BJ (cell line): Measurements from ENCODE around the gene ZSCAN2. TPM values are rescaled to one million over a fixed set of nuclear protein-coding genes. Genes with fewer than 3 reads are reported as not detected.
"Not testable (repeated sequence)": the region's sequence is repeated elsewhere in the genome, so short reads cannot be mapped to it uniquely, and the experiment has no call there.

Source experiments
- CTCF ChIA-PET: fragments of 350-600 bp; formaldehyde crosslinking; extraction: SDS; loops from one replicate; lab custom pipeline; 2021; ENCODE audit warnings: antibody characterized with exemption, inconsistent platforms; lab: Yijun Ruan, JAX
- POLR2A ChIA-PET: fragments of 300-600 bp; sonication (Branson Sonifier 250); formaldehyde crosslinking; extraction: SDS; loops from one replicate; lab custom pipeline; 2021; ENCODE audit warnings: antibody characterized with exemption; lab: Charles Lee
- DNase-seq: peaks from one replicate; pipeline ENCODE4 v3.0.0-alpha.2; 2011; ENCODE audit warnings: low read depth
- H3K27me3 ChIP-seq: 2 replicates; pipeline ENCODE4 v1.6.0; 2011; ENCODE audit warnings: low read length; ENCODE audit not compliant: control insufficient read depth, insufficient read depth
- H3K36me3 ChIP-seq: 2 replicates; pipeline ENCODE4 v1.5.1; 2011; ENCODE audit warnings: low read length; ENCODE audit not compliant: control insufficient read depth, insufficient read depth
- H3K4me3 ChIP-seq: 2 replicates; pipeline ENCODE4 v1.5.1; 2011; ENCODE audit warnings: low read depth, mild to moderate bottlenecking, control low read depth, low read length
- CTCF ChIP-seq: IDR thresholded peaks from 2 replicates; pipeline ENCODE4 v1.5.1; 2011; ENCODE audit warnings: low read depth, mild to moderate bottlenecking, control low read depth, inconsistent platforms, low read length, moderate library complexity; ENCODE audit not compliant: insufficient read depth
- polyA plus RNA-seq: library from polyadenylated mRNA; depleted of rRNA; stranded (reverse); fragments of >200 nt; gene quantifications from 2 replicates; pipeline ENCODE4 v1.2.3, GENCODE V29; 2011

The ZSCAN2 gene
- polyA plus RNA-seq, 1 experiment, result 6.3 TPM

GRCh38 chr15:84572231-84572630 lies 28.6 kb upstream of the ZSCAN2 start:
- POLR2A ChIA-PET, result interaction anchor here (0.6 kb wide), 1 partner anchor 348 kb away, joined by 5 read pairs; no protein-coding TSS in a partner anchor
- no peak for TF ChIP-seq CTCF
- CTCF ChIA-PET, result interaction anchor here (0.8 to 2.6 kb wide), 4 partner anchors 8 to 356 kb away, joined by 3 to 18 read pairs (median 8); no protein-coding TSS in a partner anchor
- H3K4me3 ChIP-seq, result no peak overlapping the region
- no peaks in the 10 kb centered on the region for H3K36me3 ChIP-seq
- H3K27me3 ChIP-seq, result no peaks in the 10 kb centered on the region
- no peak for DNase-seq

GRCh38 chr15:84575493-84575892 lies 25.3 kb upstream of the ZSCAN2 start:
- no peak overlapping the region for H3K4me3 ChIP-seq
- H3K36me3 ChIP-seq, result no peaks in the 10 kb centered on the region
- DNase-seq, result no peak
- TF ChIP-seq CTCF, result no peak
- no peaks in the 10 kb centered on the region for H3K27me3 ChIP-seq
- ChIA-PET POLR2A (no interaction called here), CTCF (interaction anchor here (0.9 to 5.0 kb wide), 2 partner anchors 12 to 352 kb away, joined by 3 to 34 read pairs; no protein-coding TSS in a partner anchor)

GRCh38 chr15:84577891-84578290 lies 22.9 kb upstream of the ZSCAN2 start:
- POLR2A ChIA-PET, H3K27me3 ChIP-seq, H3K4me3 ChIP-seq, DNase-seq, H3K36me3 ChIP-seq: not testable (repeated sequence)
- CTCF ChIA-PET, result interaction anchor here (1.2 to 5.0 kb wide), 2 partner anchors 10 to 21 kb away, joined by 3 to 34 read pairs; no protein-coding TSS in a partner anchor

- H3K4me3 ChIP-seq, POLR2A ChIA-PET, H3K36me3 ChIP-seq, DNase-seq, H3K27me3 ChIP-seq: not testable (repeated sequence)
- CTCF ChIA-PET, result interaction anchor here (1.8 to 3.4 kb wide), 2 partner anchors 8 to 9 kb away, joined by 11 to 18 read pairs; no protein-coding TSS in a partner anchor
Observed at GRCh38 chr15:84579261-84579721, 21.5 kb upstream of the ZSCAN2 start.

- DNase-seq, POLR2A ChIA-PET, H3K27me3 ChIP-seq, H3K36me3 ChIP-seq, H3K4me3 ChIP-seq: not testable (repeated sequence)
- CTCF ChIA-PET, result interaction anchor here (0.9 to 3.4 kb wide), 2 partner anchors 11 to 17 kb away, joined by 5 to 18 read pairs; no protein-coding TSS in a partner anchor
Observed at GRCh38 chr15:84581676-84582428, 19.0 kb upstream of the ZSCAN2 start.

- CTCF ChIA-PET, result no interaction called here
- no peaks in the 10 kb centered on the region for H3K27me3 ChIP-seq
- no peak for TF ChIP-seq CTCF
- H3K36me3 ChIP-seq, result no peaks in the 10 kb centered on the region
- no peak for DNase-seq
- POLR2A ChIA-PET, result no interaction called here
- H3K4me3 ChIP-seq, result no peak overlapping the region
Observed at GRCh38 chr15:84582583-84583157, 18.1 kb upstream of the ZSCAN2 start.

- H3K36me3 ChIP-seq, H3K4me3 ChIP-seq, H3K27me3 ChIP-seq, CTCF ChIA-PET, POLR2A ChIA-PET, DNase-seq: not testable (repeated sequence)
Observed at GRCh38 chr15:84583921-84584320, 16.9 kb upstream of the ZSCAN2 start.
